ENCODE results near the gene TPCN2.

The TPCN2 gene

DNA sequence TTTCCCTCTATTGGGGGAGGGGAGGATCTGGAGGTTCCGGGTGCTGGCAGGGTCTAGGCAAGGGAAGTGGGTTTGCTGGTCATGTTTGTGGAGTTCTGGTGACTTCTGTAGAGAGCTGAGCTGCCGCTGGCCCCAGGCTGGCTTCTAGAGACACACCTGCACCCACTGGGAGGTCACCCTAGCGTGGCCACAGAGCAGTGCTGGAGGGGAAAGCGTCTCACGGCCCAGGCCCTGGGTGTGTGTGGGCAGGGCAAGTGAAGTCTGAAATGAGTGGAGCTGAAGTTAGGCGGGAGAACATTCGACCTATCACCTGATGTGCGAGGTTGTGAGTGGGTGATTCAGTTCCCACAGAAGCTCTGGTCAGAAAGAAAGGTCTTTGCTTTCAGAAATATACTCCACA lies 134.9 kb downstream of the TPCN2 start:
- DNase-seq (ENCODE audit: insufficient read length, low spot score) (no peak), FAIRE-seq (no peak)
- no peak for TF ChIP-seq CTCF (IDR thresholded peaks at IDR 0.05; ENCODE audit: insufficient read depth, missing control alignments)
